GM23338 (cell line): ENCODE data around the gene CNOT1. TPM values are rescaled to one million over a fixed set of nuclear protein-coding genes. Genes with fewer than 3 reads are reported as not detected.

ENCODE experiments used
- ATAC-seq: fragments of 200-7000 bp; cut with Tn5 transposase; 3 replicates; pipeline ENCODE4 v1.9.1; 2020
- DNase-seq: peaks from one replicate; pipeline ENCODE4 v3.0.0-alpha.2; 2015; ENCODE audit warnings: low spot score
- H2AFZ ChIP-seq: fragments of 200-600 bp; sonication (generic); 2 replicates; pipeline ENCODE4 v1.8.0; 2016; ENCODE audit warnings: antibody characterized with exemption, mild to moderate bottlenecking, moderate library complexity
- H3F3A ChIP-seq: fragments of 200-600 bp; sonication (generic); replicated peaks from 2 replicates; pipeline ENCODE4 v1.8.0; 2017; ENCODE audit warnings: antibody characterized with exemption, mixed run types, low read depth
- H3K27ac ChIP-seq: fragments of 200-600 bp; sonication (generic); 2 replicates; pipeline ENCODE4 v1.6.1; 2016; ENCODE audit warnings: low read depth
- H3K27me3 ChIP-seq: fragments of 200-600 bp; sonication (generic); 2 replicates; pipeline ENCODE4 v1.8.0; 2016; ENCODE audit warnings: mild to moderate bottlenecking, mixed run types, moderate library complexity; ENCODE audit not compliant: insufficient read depth
- H3K36me3 ChIP-seq: fragments of 200-600 bp; sonication (generic); 2 replicates; pipeline ENCODE4 v1.8.0; 2016; ENCODE audit warnings: mild to moderate bottlenecking; ENCODE audit not compliant: insufficient read depth
- H3K4me1 ChIP-seq: fragments of 200-600 bp; sonication (generic); 2 replicates; pipeline ENCODE4 v1.8.0; 2016; ENCODE audit warnings: mild to moderate bottlenecking, moderate library complexity; ENCODE audit not compliant: insufficient read depth
- H3K4me2 ChIP-seq: fragments of 200-600 bp; sonication (generic); 2 replicates; pipeline ENCODE4 v1.7.1; 2017; ENCODE audit warnings: mixed run types
- H3K4me3 ChIP-seq: fragments of 200-600 bp; sonication (generic); 2 replicates; pipeline ENCODE4 v1.6.1; 2016; ENCODE audit warnings: mixed run types
- H3K79me2 ChIP-seq: fragments of 200-600 bp; sonication (generic); replicated peaks from 2 replicates; pipeline ENCODE4 v1.8.0; 2017; ENCODE audit warnings: mild to moderate bottlenecking; ENCODE audit not compliant: insufficient read depth
- H3K9me2 ChIP-seq: fragments of 200-600 bp; sonication (generic); 2 replicates; pipeline ENCODE4 v1.8.0; 2017; ENCODE audit not compliant: insufficient read depth
- H4K20me1 ChIP-seq: fragments of 200-600 bp; sonication (generic); replicated peaks from 2 replicates; pipeline ENCODE4 v1.8.0; 2017; ENCODE audit warnings: mild to moderate bottlenecking; ENCODE audit not compliant: insufficient read depth
- H3K27ac Mint-ChIP-seq: 2 replicates; pipeline ENCODE4 v1.8.0; 2020; ENCODE audit warnings: inconsistent platforms, mild to moderate bottlenecking, moderate library complexity, mixed read lengths
- H3K27me3 Mint-ChIP-seq: 3 replicates; pipeline ENCODE4 v1.8.0; 2022; ENCODE audit warnings: low read depth, mild to moderate bottlenecking, moderate library complexity, mixed read lengths, inconsistent platforms; ENCODE audit not compliant: insufficient read depth, poor library complexity
- H3K36me3 Mint-ChIP-seq: 3 replicates; pipeline ENCODE4 v1.8.0; 2021; ENCODE audit warnings: low read depth, mild to moderate bottlenecking, inconsistent platforms, moderate library complexity, mixed read lengths
- H3K4me1 Mint-ChIP-seq: 3 replicates; pipeline ENCODE4 v1.8.0; 2020; ENCODE audit warnings: mild to moderate bottlenecking, inconsistent platforms, mixed read lengths
- H3K4me3 Mint-ChIP-seq: 3 replicates; pipeline ENCODE4 v1.8.0; 2021; ENCODE audit warnings: moderate library complexity, mild to moderate bottlenecking, inconsistent platforms, mixed read lengths
- H3K9me3 Mint-ChIP-seq: 3 replicates; pipeline ENCODE4 v1.8.0; 2020; ENCODE audit warnings: moderate library complexity, mild to moderate bottlenecking, inconsistent platforms, mixed read lengths
- CREB1 ChIP-seq: fragments of 250-450 bp; sonication (Bioruptor Pico); IDR thresholded peaks from 2 replicates; pipeline ENCODE4 v1.5.0; 2020; ENCODE audit warnings: low read depth, mild to moderate bottlenecking, moderate library complexity
- CTCF ChIP-seq, 2 experiments: fragments of 200-600 bp in 1 of 2; sonication (generic) in 1 of 2; conservative IDR thresholded peaks; 2 replicates each; pipeline versions ENCODE4 v1.5.1 to v1.6.1; 2016 to 2017; ENCODE audit warnings: antibody characterized with exemption in 2 of 2, low read depth in 2 of 2, mild to moderate bottlenecking in 2 of 2, moderate library complexity in 1 of 2
- ETS1 ChIP-seq: IDR thresholded peaks from 2 replicates; pipeline ENCODE4 v1.6.1; 2016; ENCODE audit warnings: antibody characterized with exemption
- EZH2 ChIP-seq: fragments of 200-600 bp; sonication (generic); IDR thresholded peaks from one replicate; pipeline ENCODE4 v1.8.0; 2017; ENCODE audit warnings: antibody characterized with exemption, mild to moderate bottlenecking, low read depth; ENCODE audit not compliant: unreplicated experiment
- EZH2phosphoT487 ChIP-seq: fragments of 200-600 bp; sonication (generic); IDR thresholded peaks from one replicate; pipeline ENCODE4 v1.8.1; 2018; ENCODE audit warnings: antibody characterized with exemption; ENCODE audit not compliant: unreplicated experiment
- JUNB ChIP-seq: IDR thresholded peaks from one replicate; pipeline ENCODE4 v1.6.1; 2016; ENCODE audit warnings: antibody characterized with exemption; ENCODE audit not compliant: unreplicated experiment
- NANOG ChIP-seq: IDR thresholded peaks from 2 replicates; pipeline ENCODE4 v1.6.1; 2016; ENCODE audit warnings: antibody characterized with exemption, borderline replicate concordance
- POLR2AphosphoS5 ChIP-seq: IDR thresholded peaks from 2 replicates; pipeline ENCODE4 v1.6.1; 2016; ENCODE audit warnings: antibody characterized with exemption, low read depth
- REST ChIP-seq: IDR thresholded peaks from one replicate; pipeline ENCODE4 v1.6.1; 2018; ENCODE audit warnings: antibody characterized with exemption; ENCODE audit not compliant: unreplicated experiment
- STAT1 ChIP-seq: IDR thresholded peaks from one replicate; pipeline ENCODE4 v1.6.1; 2016; ENCODE audit warnings: antibody characterized with exemption; ENCODE audit not compliant: unreplicated experiment
- ZNF114 ChIP-seq: fragments of 250-450 bp; sonication (Bioruptor Pico); IDR thresholded peaks from 2 replicates; pipeline ENCODE4 v1.5.0; 2020; ENCODE audit warnings: mild to moderate bottlenecking, moderate library complexity
- ZNF331 ChIP-seq: fragments of 250-450 bp; sonication (Bioruptor Pico); IDR thresholded peaks from 2 replicates; pipeline ENCODE4 v1.5.0; 2020; ENCODE audit warnings: low read depth, mild to moderate bottlenecking, moderate library complexity
- polyA plus RNA-seq: library from polyadenylated mRNA; unstranded; fragments of >200 nt; fragmentation: Nextera tagmentation; extraction: Ambion mirVana; gene quantifications from 2 replicates; pipeline ENCODE4 v1.2.1, GENCODE V29; 2016
- total RNA-seq: library from RNA; depleted of rRNA; stranded (reverse); fragments of >200 nt; shearing (Covaris generic); gene quantifications from 2 replicates; pipeline ENCODE4 v1.2.3, GENCODE V29; 2014
- TF ChIP-seq, protein P1 (sequence below): fragments of 250-450 bp; sonication (Bioruptor Pico); IDR thresholded peaks from 2 replicates; pipeline ENCODE4 v1.5.0; 2020; ENCODE audit warnings: mild to moderate bottlenecking, moderate library complexity

The CNOT1 gene
- total and polyA plus RNA-seq, 2 experiments from 2014 or later, result 59.2 to 298 TPM

GRCh38 chr16:58577141-58577540, 52.5 kb downstream of the CNOT1 start:
- ATAC-seq (no peak), DNase-seq (no peak)
- Histone ChIP-seq H3K4me2 (no peak overlapping the region), H3K36me3 (peaks cover 92% of the 10 kb centered on the region), H4K20me1 (peaks cover 4% of the 10 kb centered on the region; the same call in 1 of the 2 replicates), H3K27ac (no peak overlapping the region), H2AFZ (no peak overlapping the region), H3K79me2 (peaks cover 8% of the 10 kb centered on the region), H3K4me3 (no peak overlapping the region), H3K4me1 (no peaks in the 10 kb centered on the region), H3K9me2 (no peaks in the 10 kb centered on the region), H3F3A (0 out of 2 replicates have a peak, but pooled peaks cover 3% of the 10 kb centered on the region), H3K27me3 (no peaks in the 10 kb centered on the region)
- Mint-ChIP-seq H3K27me3 (no peaks in the 10 kb centered on the region), H3K27ac (no peak overlapping the region), H3K36me3 (peaks cover 96% of the 10 kb centered on the region), H3K4me1 (no peaks in the 10 kb centered on the region), H3K4me3 (no peak overlapping the region), H3K9me3 (no peaks in the 10 kb centered on the region)
- TF ChIP-seq NANOG (no peak), POLR2AphosphoS5 (no peak), CREB1 (CRISPR knock-in tag) (no peak), JUNB (no peak), ETS1 (no peak), ZNF331 (CRISPR knock-in tag) (no peak), STAT1 (no peak), REST (no peak), EZH2phosphoT487 (no peak), EZH2 (no peak), CTCF (conservative IDR thresholded peaks at IDR 0.05; ENCODE audit: low read depth in 2 of 2) (no peak), ZNF114 (CRISPR knock-in tag) (no peak)
- TF ChIP-seq, protein P1, sequence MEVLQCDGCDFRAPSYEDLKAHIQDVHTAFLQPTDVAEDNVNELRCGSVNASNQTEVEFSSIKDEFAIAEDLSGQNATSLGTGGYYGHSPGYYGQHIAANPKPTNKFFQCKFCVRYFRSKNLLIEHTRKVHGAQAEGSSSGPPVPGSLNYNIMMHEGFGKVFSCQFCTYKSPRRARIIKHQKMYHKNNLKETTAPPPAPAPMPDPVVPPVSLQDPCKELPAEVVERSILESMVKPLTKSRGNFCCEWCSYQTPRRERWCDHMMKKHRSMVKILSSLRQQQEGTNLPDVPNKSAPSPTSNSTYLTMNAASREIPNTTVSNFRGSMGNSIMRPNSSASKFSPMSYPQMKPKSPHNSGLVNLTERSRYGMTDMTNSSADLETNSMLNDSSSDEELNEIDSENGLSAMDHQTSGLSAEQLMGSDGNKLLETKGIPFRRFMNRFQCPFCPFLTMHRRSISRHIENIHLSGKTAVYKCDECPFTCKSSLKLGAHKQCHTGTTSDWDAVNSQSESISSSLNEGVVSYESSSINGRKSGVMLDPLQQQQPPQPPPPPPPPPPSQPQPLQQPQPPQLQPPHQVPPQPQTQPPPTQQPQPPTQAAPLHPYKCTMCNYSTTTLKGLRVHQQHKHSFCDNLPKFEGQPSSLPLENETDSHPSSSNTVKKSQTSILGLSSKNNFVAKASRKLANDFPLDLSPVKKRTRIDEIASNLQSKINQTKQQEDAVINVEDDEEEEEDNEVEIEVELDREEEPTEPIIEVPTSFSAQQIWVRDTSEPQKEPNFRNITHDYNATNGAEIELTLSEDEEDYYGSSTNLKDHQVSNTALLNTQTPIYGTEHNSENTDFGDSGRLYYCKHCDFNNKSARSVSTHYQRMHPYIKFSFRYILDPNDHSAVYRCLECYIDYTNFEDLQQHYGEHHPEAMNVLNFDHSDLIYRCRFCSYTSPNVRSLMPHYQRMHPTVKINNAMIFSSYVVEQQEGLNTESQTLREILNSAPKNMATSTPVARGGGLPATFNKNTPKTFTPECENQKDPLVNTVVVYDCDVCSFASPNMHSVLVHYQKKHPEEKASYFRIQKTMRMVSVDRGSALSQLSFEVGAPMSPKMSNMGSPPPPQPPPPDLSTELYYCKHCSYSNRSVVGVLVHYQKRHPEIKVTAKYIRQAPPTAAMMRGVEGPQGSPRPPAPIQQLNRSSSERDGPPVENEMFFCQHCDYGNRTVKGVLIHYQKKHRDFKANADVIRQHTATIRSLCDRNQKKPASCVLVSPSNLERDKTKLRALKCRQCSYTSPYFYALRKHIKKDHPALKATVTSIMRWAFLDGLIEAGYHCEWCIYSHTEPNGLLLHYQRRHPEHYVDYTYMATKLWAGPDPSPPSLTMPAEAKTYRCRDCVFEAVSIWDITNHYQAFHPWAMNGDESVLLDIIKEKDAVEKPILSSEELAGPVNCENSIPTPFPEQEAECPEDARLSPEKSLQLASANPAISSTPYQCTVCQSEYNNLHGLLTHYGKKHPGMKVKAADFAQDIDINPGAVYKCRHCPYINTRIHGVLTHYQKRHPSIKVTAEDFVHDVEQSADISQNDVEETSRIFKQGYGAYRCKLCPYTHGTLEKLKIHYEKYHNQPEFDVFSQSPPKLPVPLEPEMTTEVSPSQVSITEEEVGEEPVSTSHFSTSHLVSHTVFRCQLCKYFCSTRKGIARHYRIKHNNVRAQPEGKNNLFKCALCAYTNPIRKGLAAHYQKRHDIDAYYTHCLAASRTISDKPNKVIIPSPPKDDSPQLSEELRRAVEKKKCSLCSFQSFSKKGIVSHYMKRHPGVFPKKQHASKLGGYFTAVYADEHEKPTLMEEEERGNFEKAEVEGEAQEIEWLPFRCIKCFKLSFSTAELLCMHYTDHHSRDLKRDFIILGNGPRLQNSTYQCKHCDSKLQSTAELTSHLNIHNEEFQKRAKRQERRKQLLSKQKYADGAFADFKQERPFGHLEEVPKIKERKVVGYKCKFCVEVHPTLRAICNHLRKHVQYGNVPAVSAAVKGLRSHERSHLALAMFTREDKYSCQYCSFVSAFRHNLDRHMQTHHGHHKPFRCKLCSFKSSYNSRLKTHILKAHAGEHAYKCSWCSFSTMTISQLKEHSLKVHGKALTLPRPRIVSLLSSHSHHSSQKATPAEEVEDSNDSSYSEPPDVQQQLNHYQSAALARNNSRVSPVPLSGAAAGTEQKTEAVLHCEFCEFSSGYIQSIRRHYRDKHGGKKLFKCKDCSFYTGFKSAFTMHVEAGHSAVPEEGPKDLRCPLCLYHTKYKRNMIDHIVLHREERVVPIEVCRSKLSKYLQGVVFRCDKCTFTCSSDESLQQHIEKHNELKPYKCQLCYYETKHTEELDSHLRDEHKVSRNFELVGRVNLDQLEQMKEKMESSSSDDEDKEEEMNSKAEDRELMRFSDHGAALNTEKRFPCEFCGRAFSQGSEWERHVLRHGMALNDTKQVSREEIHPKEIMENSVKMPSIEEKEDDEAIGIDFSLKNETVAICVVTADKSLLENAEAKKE (CRISPR knock-in tag), result no peak
